ENCODE data around the gene CTIF. TPM values are rescaled to one million over a fixed set of nuclear protein-coding genes. Genes with fewer than 3 reads are reported as not detected.

The CTIF gene
- polyA plus RNA-seq, 1 of the 3 experiments (the other 2 are of a cell fraction) = 47.2 TPM

DNA sequence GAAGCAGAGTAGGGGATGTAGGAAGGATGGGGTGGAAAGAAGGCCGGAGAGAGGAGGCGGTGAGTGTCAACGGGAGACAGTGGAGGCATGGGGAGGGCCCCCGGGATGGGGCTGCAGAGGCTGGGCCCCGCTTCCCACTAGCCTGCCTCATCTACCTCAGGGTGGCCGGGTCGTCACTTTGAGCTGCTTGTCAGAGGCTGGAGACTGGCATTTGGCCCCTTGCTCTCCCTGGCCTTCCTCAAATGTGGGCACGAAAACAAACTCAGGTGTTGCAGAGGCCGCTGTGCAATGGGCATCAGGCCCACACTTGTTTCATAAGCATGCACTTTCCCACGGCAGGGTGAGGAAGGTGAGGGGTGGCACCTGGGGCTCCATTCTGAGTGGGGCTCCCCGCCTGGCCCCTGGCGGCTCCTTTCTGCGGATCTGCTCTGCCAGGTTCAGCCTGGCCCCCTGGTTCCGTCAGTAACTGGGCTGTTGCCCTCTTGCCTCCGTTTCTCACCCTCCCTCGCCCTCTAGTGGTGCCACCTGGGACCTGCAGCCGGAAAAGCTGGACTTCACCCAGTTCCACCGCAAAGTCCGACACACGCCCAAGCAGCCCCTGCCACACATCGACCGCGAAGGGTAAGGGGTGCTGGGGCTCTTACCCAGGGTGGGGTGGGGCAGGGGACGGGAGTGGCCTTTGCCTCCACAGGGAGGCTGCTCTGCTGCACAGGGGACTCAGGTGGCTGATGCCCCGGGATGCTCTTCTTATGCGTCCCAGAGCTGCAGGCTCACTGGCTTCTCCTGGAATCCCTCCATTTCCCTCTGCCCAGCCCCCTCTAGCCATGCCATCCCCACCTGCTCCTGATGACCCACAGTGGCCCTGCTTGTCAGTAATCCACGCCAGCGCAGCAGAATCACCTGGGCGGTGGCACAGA lies 125.4 kb downstream of the CTIF start:
- peaks cover 61% of the 10 kb centered on the region for H3K79me2 ChIP-seq (ENCODE audit: insufficient read depth)
- H3K27me3 ChIP-seq (ENCODE audit: insufficient read depth) = no peaks in the 10 kb centered on the region
- peaks cover 17 to 36% of the 10 kb centered on the region in 2 experiments for H3K4me1 ChIP-seq (ENCODE audit: control insufficient read depth in 1 of 2, insufficient read depth in 2 of 2, low read depth in 1 of 2, low read length in 1 of 2)
- no peak overlapping the region for H3K4me2 ChIP-seq
- H2AFZ ChIP-seq (ENCODE audit: low read depth) = no peak overlapping the region
- DNase-seq = peak; percentile 84
- ChIA-PET CTCF (interaction anchor here (0.6 to 12.2 kb wide), 40 partner anchors 9 to 805 kb away, joined by 3 to 174 read pairs (median 3); partner anchors contain the start of gene CTIF), POLR2A (interaction anchor here (0.8 kb wide), 1 partner anchor 189 kb away, joined by 3 read pairs; no protein-coding TSS in a partner anchor)
- H3F3A ChIP-seq (replicated peaks; ENCODE audit: insufficient read depth) = peaks cover 14% of the 10 kb centered on the region
- no peak overlapping the region for H3K27ac ChIP-seq (ENCODE audit: low read depth in 2 of 2, low read length in 1 of 2)
- no peaks in the 10 kb centered on the region for H3K9me3 ChIP-seq
- WGBS (ENCODE audit: low lambda C conversion rate) = 50% methylated on average over 14 of the region's 29 CpGs
- H3K9me2 ChIP-seq = no peaks in the 10 kb centered on the region
- no peak overlapping the region; a peak in 1 of 4 replicates for H3K4me3 ChIP-seq (ENCODE audit: low read depth in 2 of 2, low read length in 1 of 2)
- H3K9ac ChIP-seq = no peak overlapping the region
- peaks cover 15 to 34% of the 10 kb centered on the region in 2 experiments for H3K36me3 ChIP-seq (replicated peaks in 1 of 2; ENCODE audit: control insufficient read depth in 1 of 2, insufficient read depth in 2 of 2, low read length in 1 of 2)
- H4K20me1 ChIP-seq (ENCODE audit: insufficient read depth) = peaks cover 34% of the 10 kb centered on the region; the same call in 1 of the 2 replicates
- TF ChIP-seq RFX5 (IDR thresholded peaks at IDR 0.05; ENCODE audit: low read length) (no peak), SMC3 (IDR thresholded peaks at IDR 0.05; ENCODE audit: low read depth, low read length) (peak; percentile 87), RAD21 (IDR thresholded peaks at IDR 0.05; ENCODE audit: low read length) (peak; percentile 84), TEAD4 (IDR thresholded peaks at IDR 0.05; ENCODE audit: borderline replicate concordance, insufficient read depth) (no peak), FOXM1 (IDR thresholded peaks at IDR 0.05; ENCODE audit: low read depth) (no peak)
- TF ChIP-seq, protein P1, sequence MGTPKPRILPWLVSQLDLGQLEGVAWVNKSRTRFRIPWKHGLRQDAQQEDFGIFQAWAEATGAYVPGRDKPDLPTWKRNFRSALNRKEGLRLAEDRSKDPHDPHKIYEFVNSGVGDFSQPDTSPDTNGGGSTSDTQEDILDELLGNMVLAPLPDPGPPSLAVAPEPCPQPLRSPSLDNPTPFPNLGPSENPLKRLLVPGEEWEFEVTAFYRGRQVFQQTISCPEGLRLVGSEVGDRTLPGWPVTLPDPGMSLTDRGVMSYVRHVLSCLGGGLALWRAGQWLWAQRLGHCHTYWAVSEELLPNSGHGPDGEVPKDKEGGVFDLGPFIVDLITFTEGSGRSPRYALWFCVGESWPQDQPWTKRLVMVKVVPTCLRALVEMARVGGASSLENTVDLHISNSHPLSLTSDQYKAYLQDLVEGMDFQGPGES (IDR thresholded peaks at IDR 0.05; ENCODE audit: low read depth, low read length) = no peak
- TF ChIP-seq, protein P2, sequence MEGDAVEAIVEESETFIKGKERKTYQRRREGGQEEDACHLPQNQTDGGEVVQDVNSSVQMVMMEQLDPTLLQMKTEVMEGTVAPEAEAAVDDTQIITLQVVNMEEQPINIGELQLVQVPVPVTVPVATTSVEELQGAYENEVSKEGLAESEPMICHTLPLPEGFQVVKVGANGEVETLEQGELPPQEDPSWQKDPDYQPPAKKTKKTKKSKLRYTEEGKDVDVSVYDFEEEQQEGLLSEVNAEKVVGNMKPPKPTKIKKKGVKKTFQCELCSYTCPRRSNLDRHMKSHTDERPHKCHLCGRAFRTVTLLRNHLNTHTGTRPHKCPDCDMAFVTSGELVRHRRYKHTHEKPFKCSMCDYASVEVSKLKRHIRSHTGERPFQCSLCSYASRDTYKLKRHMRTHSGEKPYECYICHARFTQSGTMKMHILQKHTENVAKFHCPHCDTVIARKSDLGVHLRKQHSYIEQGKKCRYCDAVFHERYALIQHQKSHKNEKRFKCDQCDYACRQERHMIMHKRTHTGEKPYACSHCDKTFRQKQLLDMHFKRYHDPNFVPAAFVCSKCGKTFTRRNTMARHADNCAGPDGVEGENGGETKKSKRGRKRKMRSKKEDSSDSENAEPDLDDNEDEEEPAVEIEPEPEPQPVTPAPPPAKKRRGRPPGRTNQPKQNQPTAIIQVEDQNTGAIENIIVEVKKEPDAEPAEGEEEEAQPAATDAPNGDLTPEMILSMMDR (IDR thresholded peaks at IDR 0.05) = peak; percentile 83
- TF ChIP-seq, protein P3, sequence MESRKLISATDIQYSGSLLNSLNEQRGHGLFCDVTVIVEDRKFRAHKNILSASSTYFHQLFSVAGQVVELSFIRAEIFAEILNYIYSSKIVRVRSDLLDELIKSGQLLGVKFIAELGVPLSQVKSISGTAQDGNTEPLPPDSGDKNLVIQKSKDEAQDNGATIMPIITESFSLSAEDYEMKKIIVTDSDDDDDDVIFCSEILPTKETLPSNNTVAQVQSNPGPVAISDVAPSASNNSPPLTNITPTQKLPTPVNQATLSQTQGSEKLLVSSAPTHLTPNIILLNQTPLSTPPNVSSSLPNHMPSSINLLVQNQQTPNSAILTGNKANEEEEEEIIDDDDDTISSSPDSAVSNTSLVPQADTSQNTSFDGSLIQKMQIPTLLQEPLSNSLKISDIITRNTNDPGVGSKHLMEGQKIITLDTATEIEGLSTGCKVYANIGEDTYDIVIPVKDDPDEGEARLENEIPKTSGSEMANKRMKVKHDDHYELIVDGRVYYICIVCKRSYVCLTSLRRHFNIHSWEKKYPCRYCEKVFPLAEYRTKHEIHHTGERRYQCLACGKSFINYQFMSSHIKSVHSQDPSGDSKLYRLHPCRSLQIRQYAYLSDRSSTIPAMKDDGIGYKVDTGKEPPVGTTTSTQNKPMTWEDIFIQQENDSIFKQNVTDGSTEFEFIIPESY (IDR thresholded peaks at IDR 0.05; ENCODE audit: borderline replicate concordance, low read depth) = no peak

DNA sequence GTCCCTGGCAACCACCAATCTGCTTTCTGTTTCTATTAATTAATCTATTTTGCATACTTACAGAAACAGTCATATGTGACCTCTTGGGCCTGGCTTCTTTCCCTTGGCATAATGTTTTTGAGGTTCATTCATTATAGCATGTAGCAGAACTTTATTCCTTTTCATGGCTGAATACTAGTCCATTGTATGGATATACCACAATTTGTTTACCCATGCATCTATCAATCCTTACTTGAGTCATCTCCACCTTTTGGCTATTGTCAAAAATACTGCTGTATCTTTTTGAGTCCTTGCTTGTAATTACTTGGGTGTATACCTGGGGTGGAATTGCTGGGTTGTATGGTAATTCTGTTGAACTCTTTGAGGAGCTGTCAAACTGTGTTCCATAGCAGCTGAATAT lies 126.8 kb downstream of the CTIF start:
- no peak overlapping the region for H3K27ac ChIP-seq (ENCODE audit: low read depth in 2 of 2, low read length in 1 of 2)
- CTCF ChIA-PET = interaction anchor here (1.7 to 12.2 kb wide), 2 partner anchors 185 to 191 kb away, joined by 4 to 174 read pairs; no protein-coding TSS in a partner anchor
- no peak overlapping the region for H2AFZ ChIP-seq (ENCODE audit: low read depth)
- H3F3A ChIP-seq (replicated peaks; ENCODE audit: insufficient read depth) = peaks cover 14% of the 10 kb centered on the region
- H3K9me3 ChIP-seq = no peaks in the 10 kb centered on the region
- H3K36me3 ChIP-seq (replicated peaks in 1 of 2; ENCODE audit: control insufficient read depth in 1 of 2, insufficient read depth in 2 of 2, low read length in 1 of 2) = peaks cover 24 to 46% of the 10 kb centered on the region in 2 experiments
- no peaks in the 10 kb centered on the region for H3K9me2 ChIP-seq
- no peak for DNase-seq
- peaks cover 47% of the 10 kb centered on the region for H3K79me2 ChIP-seq (ENCODE audit: insufficient read depth)
- no peak overlapping the region for H3K4me2 ChIP-seq
- H4K20me1 ChIP-seq (ENCODE audit: insufficient read depth) = peaks cover 21% of the 10 kb centered on the region; the same call in 1 of the 2 replicates
- H3K9ac ChIP-seq = no peak overlapping the region
- H3K4me1 ChIP-seq (ENCODE audit: control insufficient read depth in 1 of 2, insufficient read depth in 2 of 2, low read depth in 1 of 2, low read length in 1 of 2) = peaks cover 13 to 23% of the 10 kb centered on the region in 2 experiments
- H3K27me3 ChIP-seq (ENCODE audit: insufficient read depth) = no peaks in the 10 kb centered on the region
- no peak overlapping the region for H3K4me3 ChIP-seq (ENCODE audit: low read depth in 2 of 2, low read length in 1 of 2)
- POLR2A ChIA-PET = no interaction called here
- TF ChIP-seq, protein P3 (IDR thresholded peaks at IDR 0.05; ENCODE audit: borderline replicate concordance, low read depth) = no peak
- TF ChIP-seq JUND (IDR thresholded peaks at IDR 0.05) (no peak), FOSL2 (IDR thresholded peaks at IDR 0.05; ENCODE audit: borderline replicate concordance, low read depth) (no peak), TEAD4 (IDR thresholded peaks at IDR 0.05; ENCODE audit: borderline replicate concordance, insufficient read depth) (no peak), TAF1 (IDR thresholded peaks at IDR 0.05; ENCODE audit: borderline replicate concordance, low read depth, low read length) (no peak), FOXJ3 (CRISPR knock-in tag; IDR thresholded peaks at IDR 0.05) (no peak), RCOR1 (IDR thresholded peaks at IDR 0.05; ENCODE audit: low read length) (no peak), RAD21 (IDR thresholded peaks at IDR 0.05; ENCODE audit: low read length) (no peak), CHD2 (IDR thresholded peaks at IDR 0.05; ENCODE audit: low read length, partially characterized antibody) (no peak), GABPA (IDR thresholded peaks at IDR 0.05; ENCODE audit: low read depth) (no peak), SIN3A (IDR thresholded peaks at IDR 0.05; ENCODE audit: borderline replicate concordance, low read depth, low read length) (no peak)
- TF ChIP-seq, protein P1 (IDR thresholded peaks at IDR 0.05; ENCODE audit: low read depth, low read length) = no peak

Measured in SK-N-SH (cell line).